Cerebellar nuclear complex (tissue), 1 donor: ENCODE results near the gene FUCA1.
A peak's percentile ranks its signal among the peaks of the same experiment; 100 is the strongest.
"Not testable (repeated sequence)": the region's sequence is repeated elsewhere in the genome, so short reads cannot be mapped to it uniquely, and the experiment has no call there.

Source experiments
- DNase-seq, 2 experiments: peaks; one replicate each; lab custom pipeline; 2025; lab: John Stamatoyannopoulos, UW

FUCA1 gene

DNA sequence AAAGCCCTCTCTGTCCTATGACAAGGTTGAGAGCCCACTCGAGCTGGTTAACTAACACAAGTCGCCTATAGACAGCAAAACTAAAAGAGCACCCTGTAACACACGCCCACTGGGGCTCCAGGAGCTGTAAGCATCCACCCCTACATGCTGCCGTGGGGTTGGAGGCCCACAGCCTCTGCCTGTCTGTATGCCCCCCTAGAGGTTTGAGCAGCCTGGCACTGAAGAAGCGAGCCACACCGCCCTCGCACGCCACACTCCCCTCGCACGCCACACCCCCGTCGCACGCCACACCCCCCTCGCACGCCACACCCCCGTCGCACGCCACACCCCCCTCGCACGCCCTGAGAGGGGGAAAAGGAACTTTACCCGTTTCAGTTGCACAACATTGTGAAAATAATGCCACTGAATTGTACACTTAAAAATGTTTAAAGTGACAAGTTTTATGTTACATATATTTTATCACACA, 29.7 kb downstream of the FUCA1 start:
- no peak for DNase-seq

DNA sequence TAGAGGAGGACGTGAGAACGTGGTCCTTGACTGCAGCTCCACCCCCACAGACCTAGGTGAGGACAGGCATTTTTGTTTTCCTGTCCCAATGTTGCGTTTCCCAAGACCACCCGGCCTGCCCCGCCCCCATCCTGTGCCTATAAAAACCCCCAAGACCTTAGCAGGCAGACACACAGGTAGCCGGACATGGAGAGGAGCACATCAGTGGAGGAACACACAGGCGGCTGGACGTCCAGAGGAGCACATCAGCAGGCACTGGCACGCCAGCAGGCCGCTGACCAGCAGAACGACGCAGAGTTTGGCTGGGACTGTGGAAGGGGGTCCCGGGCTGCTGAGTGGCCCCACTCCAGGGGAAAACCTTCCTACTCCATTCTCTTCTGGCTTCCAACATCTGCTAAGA, 30.2 kb downstream of the FUCA1 start:
- DNase-seq = no peak

DNA sequence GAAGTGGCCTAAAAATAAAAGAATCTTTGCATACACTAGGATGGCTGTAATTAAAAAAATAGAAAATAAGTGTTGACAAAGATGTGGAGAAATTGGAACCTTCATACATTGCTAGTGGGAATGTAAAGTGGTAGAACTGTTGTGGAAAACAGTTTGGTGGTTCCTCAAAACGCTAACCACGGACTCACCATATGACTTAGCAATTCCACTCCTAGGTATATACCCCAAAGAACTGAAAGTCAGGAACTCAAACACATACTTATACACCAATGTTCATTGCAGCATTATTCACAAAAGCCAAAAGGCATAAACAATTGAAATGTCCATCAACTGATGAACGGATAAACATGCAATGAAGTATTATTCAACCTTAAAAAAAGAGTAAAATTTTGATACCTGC, 32.1 kb downstream of the FUCA1 start:
- DNase-seq = no peak

DNA sequence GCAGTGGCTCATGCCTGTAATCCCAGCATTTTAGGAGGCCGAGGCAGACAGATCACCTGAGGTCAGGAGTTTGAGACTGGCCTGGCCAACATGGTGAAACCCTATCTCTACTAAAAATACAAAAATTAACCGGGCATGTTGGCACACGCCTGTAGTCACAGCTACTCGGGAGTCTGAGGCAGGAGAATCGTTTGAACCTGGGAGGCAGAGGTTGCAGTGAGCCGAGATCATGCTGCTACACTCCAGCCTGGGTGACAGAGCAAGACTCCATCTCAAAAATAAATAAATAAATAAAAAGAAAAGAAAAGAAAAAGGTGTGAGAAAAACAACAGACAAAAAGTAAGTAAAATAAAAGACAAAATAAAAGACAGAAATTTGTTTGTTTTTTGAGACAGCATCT, 33.9 kb downstream of the FUCA1 start:
- DNase-seq = not testable (repeated sequence)

DNA sequence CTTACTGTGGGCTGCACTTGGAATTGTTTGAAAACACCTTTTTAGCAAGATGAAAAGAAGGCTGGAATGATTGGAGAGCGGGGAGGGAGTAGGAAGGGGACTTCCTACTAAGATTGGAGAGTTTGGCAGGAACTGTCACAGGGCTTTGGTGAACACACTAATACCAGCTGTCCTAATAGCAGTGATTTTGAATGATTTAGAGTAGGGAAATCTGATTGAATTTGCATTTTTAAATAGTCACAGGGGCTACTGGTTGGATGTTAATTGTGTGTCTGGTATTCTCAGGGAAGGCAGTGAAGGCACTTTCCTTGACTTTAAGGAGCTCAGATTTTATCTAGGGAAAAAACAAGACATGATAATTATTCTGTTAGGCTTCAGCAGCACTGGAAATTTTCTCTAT, 40.4 kb downstream of the FUCA1 start:
- no peak for DNase-seq

DNA sequence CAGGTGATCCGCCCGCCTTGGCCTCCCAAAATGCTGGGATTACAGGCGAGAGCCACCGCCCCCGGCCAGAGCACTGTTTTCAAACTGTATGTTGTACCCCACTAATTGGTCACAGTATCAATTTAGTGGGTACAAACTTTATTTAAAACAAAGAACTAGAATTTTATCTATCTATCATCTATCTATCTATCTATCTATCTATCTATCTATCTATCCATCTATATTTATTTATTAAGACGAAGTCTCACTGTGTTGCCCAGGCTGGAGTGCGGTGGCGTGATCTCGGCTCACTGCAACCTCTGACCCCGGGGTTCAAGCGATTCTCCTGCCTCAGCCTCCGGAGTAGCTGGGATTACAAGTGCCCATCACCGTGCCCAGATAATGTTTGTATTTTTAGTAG, 41.5 kb downstream of the FUCA1 start:
- not testable (repeated sequence) for DNase-seq

DNA sequence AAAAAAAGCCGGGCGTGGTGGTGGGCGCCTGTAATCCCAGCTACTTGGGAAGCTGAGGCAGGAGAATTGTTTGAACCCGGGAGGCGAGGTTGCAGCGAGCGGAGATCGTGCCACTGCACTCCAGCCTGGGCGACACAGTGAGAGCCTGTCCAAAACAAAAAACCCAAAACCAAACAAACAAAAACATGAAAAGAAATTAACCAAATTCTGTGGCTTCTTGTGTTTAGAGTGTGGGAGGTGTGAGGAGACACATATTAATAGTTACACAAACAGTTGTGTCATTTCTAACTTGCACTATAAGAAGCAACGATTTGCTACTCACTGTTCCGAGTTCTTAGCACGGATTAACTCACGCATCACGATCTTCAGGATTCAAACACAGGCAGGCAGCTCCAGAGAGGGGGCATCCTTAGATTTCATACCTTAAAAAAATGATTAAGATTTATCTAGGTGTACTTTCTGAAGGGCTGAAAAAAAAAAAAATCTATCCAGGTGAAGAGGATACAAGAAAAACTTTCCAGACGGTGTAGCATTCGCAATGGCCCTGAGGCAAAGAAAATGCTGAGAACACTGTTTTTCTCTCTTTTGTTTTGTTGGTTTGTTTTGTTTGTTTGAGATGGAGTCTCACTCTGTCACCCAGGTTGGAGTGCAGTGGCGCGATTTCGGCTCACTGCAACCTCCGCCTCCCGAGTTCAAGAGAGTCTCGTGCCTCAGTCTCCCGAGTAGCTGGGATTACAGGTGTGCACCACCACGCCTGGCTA, 42.1 kb downstream of the FUCA1 start:
- DNase-seq = no peak

DNA sequence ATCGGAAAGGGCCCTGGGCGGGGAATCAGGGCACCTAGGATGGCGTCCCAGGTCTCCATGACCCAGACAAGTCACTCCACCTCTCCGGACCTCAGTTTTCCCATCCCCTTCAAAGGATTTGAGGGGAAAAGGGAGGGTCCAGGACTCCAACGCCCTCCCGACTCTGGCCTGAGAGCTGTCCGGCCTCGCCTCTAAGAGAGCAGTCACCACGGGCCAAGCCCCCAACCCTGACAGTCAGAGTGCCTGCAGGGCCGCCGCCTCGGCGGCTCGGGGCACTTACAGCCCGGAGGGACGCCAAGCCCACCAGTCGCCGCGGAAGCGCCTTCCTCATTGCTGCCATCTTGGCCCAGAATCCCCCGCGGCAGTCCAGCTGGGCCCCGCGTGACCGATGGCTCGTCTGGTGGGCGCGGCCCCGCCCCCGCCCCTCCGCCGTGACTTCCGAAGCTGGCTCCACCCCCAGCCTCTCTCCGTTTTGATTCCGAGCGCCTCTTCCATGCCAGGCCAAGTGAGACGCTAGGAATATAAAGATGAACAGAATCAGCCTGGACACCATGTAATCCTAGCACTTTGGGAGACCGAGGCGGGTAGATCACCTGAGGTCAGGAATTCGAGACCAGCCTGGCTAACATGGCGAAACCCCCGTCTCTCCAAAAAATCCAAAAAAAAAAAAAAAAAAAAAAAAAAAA, 42.9 kb downstream of the FUCA1 start, which contains the start of gene HMGCL:
Gene HMGCL (minus strand): TSS at position 354 of the 686 bp plus-strand sequence. CDS start 14 bp downstream, at position 340.
- peak in 1 of 2 experiments; percentile 56 for DNase-seq

DNA sequence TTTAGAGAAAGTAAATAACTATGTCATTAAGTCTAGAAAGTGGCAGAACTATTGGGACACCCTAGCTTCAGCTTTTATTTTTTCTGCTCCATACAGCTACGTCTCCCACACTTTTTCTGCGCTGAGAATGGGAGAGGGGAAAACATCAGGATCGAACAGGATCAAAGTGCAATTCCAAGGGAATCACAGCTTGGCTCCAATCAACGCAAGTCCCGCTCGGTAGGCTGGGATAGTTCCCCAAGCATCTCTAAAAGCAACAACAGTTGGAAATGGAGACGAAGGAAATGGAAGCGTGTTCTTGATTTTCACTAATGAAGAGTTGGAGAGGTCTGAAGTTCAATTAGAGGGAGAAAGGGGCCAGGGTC, 43.4 kb downstream of the FUCA1 start:
- no peak for DNase-seq

DNA sequence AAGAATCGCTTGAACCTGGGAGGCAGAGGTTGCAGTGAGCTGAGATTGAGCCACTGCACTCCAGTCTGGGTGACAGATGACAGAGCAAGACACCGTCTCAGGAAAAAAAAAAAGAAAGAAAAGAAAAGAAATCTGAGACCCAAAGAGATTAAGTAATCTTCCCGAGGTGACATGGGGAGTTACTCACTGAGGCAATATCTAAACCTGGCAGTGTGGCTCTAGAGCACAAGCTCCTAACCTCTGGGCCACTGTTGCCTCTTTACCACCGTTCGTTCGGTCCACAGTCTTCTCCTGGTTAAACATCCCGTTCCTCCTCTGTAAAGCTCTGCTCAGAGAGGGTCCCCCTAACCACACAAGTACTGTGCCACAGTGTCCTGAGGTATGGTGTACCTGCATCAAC, 44.3 kb downstream of the FUCA1 start:
- no peak for DNase-seq

DNA sequence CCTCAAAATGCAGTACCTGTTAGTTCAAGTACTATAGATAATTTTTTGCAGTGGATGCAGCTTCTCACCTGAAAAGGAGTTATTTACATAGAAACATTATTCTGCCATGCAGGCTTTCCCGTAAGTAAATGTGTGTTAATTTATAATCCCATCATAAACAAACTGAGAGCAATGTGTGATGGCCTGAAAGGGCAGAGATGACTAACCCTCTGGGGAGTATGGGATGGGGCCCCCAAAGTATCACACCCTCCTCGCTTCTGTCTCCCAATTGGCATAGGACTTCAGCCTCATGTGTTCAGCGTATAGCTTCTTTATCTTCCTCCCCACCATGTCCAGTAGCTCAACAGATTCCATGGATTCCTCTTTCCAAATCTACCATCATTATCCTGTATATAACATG, 50.5 kb downstream of the FUCA1 start:
- DNase-seq = no peak

DNA sequence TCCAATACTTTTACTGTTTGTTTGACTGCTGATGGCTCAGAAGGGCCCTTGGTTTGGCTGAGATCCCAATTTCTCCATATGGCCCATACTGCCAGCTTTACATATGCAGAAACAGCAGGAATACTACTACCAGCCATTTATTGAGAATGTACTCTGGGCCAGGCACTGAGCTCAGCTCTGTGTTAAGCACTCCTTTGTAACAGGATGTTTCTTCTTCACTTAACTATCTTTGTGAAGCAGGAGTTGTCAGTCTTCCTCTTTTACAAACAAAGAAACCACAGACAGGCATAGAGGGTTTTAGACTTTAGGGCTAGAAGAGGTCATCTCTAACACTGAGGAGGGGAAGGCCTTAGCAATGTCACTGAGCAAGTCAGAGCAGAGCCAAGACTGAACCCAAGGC, 51.2 kb downstream of the FUCA1 start:
- DNase-seq = no peak

DNA sequence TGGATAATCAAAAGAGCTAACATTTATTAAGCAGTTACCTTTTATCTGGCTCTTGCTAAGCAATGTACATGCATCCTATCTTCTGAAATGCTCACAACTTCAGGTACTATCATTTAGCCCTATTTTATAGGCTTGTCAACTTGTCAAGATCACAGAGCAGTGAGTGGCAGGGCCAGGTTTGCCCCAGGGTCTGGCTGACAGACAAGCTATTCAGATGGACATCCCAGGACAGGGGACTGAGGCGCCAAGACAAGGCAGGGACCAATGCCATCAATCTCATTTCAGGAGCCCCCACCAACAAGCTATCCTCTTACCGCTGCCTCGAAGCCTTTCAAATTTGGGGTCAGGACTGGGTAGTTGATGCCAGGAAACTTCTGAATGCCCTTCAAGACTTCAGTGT, 51.7 kb downstream of the FUCA1 start:
- no peak for DNase-seq

DNA sequence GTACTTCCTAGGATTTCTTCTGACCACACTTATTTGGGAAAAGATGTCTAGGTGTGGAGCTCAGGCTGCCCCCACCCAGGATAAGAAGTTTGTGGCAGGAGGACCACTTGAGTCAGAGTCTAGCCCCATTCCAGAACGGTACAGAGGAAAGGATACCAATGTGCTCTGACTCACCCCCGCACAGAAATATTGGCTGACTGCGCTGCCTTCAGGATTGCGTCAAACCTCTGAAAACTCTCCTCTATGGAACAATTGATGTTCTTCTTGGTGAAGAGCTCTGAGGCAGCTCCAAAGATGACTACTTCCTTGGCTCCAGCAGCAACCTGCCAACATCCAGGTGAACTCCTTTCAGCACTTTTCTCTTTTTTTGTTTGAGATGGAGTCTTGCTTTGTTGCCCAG, 54.1 kb downstream of the FUCA1 start:
- DNase-seq = no peak

DNA sequence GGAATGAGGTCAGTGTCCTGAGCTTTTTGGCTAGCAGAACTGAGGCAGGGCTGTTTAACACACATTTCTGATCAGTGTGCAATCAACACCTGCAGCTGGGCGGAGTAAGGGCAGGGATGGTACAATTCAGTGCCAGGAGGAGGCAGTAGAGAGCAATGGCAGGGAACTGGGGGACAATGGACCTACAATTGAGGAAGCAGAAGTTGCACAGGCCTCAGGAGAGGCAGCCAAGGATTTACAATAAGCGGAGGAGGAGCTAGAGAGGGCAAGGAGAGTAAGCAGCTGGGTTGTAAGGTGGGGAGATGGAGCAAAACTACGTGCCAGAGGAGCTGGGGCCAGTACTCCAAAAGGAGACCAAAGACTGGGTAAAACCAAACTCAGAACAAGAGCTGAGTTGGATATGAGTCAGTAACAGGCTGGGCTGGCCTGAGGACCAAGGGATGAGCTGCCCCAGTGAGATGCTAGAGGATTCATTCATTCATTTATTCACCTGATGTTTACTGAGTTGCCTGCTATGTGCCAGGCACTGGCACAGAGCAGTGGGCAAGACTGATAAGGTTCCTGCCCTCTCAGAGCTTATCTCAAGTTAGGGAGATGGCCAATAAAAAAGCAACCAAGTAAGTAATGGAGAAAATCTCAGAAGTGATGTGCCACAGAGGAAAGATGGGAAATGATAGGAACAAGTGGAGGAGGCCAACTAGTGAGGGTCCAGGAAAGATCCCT, 57.1 kb downstream of the FUCA1 start:
- DNase-seq = no peak

DNA sequence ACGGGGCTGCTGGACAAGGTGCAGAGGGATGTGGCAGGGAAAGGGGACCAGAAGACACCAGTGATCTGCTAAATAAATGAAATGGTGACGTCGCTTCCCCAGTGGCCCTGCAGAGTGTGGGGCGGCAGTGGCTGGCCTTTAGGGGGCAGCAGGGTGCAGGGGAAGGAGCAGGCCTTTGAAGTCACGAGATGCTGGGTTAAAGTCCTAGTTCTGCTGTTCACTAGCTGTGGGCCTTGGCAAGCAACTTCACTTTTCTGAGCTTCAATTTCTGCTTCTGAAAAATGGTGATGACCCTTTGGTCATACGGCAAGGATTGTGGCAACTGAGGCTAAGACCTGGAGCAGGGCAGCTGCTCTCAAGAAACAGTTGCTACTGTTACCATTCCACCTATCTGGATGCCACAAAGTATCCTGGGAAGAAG, 58.3 kb downstream of the FUCA1 start:
- DNase-seq = no peak

DNA sequence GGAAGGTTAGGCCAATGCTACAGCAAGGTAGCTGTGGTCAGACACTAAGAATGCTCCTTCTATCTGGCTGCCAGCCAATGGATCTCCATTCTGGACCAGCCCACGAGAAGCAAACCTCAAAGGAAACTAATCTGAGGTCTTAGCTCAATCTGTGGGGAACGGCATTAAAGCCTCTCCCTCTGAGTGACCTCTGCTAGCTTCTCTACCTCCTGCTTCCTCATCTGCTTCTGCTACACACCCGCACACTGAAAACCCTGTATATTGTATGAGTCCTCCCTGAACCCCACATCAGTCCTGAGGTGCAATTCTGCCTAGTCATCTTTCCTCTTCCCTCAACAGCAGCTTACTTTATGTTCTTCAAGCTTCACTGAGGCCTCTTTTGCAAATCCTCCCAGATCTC, 60.6 kb downstream of the FUCA1 start:
- no peak for DNase-seq

DNA sequence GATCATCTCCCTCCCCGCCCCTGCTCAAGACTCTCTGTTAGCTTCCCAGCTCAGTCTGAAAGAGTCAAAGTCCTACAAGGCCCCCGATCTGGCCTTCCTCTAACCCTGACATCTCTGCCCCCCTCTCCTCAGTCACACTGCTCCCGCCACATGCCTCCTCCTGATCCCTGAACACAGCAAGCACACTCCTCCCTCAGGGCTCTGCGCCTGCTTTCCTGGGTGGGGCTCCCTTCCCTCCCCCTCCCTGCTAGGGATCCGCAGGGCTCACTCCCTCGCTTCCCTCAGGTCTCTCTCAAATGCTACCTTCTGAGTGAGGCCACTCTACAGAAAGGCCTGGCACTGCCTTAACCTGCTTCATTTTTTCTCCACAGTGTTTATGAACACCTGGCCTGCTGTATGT, 61.8 kb downstream of the FUCA1 start:
- no peak for DNase-seq

DNA sequence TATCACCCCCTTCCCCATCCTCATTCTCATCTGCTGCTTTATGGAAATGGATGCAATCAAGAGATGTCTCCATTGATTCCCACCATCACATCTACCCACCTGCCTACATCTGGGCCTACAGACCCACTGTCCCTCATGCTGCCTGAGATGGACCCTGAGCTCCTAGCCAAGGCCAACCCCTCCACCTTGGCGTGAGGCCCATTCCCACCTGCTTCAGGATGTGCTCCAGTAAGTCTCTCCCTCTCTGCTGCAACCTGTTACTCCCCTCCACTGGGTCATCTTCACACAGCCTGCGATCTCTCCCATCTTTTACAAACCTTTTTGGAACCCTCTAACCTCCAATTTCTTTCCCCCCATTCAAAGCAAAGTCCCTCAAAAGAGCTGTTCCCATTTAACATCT, 63.1 kb downstream of the FUCA1 start:
- no peak for DNase-seq

DNA sequence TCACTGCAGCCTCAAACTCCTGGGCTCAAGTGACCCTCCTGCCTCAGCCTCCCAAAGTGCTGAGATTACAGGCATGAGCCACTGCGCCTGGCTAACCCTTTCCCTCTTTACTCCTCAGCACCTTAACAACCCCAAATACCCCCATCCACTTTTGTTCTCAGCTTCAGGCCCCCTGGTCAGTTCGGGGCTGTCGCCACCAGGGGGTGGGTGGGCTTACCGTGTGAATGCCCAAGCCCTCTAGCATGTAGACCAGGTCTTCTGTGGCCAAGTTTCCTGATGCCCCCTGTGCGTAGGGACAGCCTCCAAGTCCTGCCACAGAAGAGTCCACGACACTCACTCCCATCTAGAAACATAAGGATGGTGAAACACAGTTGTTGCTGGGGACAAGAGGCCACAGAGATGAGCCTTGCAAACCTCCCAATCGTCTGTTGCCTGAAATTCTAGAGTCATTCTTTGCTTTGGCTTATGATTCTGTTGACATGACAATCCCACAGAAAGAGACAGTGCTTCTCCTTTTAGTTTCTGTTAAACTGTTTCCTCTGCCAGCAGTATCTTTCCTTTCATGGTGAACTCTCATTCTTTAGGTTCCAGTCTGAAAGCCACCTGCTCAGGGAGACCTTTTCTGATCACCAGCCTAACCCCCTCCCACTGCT, 63.8 kb downstream of the FUCA1 start:
- no peak for DNase-seq

DNA sequence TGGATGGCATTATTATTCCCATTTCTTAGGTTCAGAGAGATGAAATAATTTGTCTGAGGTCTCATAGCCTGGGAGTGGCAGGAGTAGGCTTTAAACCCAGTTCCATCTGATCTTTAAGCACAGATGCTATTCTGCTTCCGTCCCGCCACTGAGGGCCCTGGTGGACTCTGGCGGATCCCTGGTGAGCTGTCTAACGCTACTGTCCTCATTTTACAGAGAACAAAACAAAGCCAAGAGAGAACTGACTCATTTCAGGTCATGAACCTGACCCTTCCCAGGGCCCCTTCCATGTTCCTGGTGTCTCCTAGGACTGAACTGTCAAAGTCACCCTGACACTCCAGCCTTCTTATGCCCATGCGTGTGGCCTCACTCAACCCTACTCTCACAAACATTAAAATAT, 64.4 kb downstream of the FUCA1 start:
- DNase-seq = no peak

DNA sequence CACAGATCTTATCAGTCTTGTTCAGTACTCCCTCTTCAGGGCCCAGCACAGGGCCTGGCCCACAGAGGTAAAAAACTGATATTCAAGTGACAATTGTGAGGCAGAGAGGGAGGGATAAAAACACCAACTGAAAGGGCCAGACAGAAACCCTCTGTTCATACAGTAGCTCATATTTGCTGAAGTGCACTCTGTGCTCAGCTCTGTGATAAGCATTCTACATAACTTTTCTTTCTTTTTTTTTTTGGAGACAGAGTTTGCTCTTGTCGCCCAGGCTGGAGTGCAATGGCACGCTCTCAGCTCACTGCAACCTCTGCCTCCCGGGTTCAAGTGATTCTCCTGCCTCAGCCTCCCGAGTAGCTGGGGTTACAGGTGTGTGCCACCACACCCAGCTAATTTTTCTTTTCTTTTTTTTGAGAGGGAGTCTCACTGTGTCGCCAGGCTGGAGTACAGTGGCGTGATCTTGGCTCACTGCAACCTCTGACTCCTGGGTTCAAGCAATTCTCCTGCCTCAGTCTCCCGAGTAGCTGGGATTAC, 65.2 kb downstream of the FUCA1 start:
- not testable (repeated sequence) for DNase-seq
